NCI-H146 treated with DMSO at 0.1 percent for 48 hours (cell line): ENCODE measurements around the gene FBXL14.
"Not testable (repeated sequence)": the region's sequence is repeated elsewhere in the genome, so short reads cannot be mapped to it uniquely, and the experiment has no call there.

Experiments used
- DNase-seq: peaks from one replicate; lab custom pipeline; 2025; ENCODE audit not compliant: unreplicated experiment; lab: John Stamatoyannopoulos, UW

The FBXL14 gene

GRCh38 chr12:1620092-1620491 is 25.7 kb upstream of the FBXL14 start:
- DNase-seq, result no peak

- DNase-seq, result no peak
Observed at GRCh38 chr12:1619587-1619986, 25.2 kb upstream of the FBXL14 start.

- no peak for DNase-seq
Observed at GRCh38 chr12:1619159-1619558, 24.8 kb upstream of the FBXL14 start.

- DNase-seq, result no peak
Observed at GRCh38 chr12:1618489-1618888, 24.1 kb upstream of the FBXL14 start.

GRCh38 chr12:1616233-1617066 is 22.1 kb upstream of the FBXL14 start:
- DNase-seq, result no peak

- no peak for DNase-seq
Observed at GRCh38 chr12:1614360-1614759, 20.0 kb upstream of the FBXL14 start.

- DNase-seq, result no peak
Observed at GRCh38 chr12:1613860-1614259, 19.5 kb upstream of the FBXL14 start.

GRCh38 chr12:1611803-1612572 is 17.6 kb upstream of the FBXL14 start:
- DNase-seq, result peak; percentile 47

- DNase-seq, result no peak
Observed at GRCh38 chr12:1610072-1610643, 15.8 kb upstream of the FBXL14 start.

GRCh38 chr12:1608713-1609119 is 14.3 kb upstream of the FBXL14 start:
- DNase-seq, result no peak

GRCh38 chr12:1607940-1608712 is 13.7 kb upstream of the FBXL14 start:
- DNase-seq, result no peak

- DNase-seq, result peak; percentile 44
Observed at GRCh38 chr12:1606021-1606622, 11.7 kb upstream of the FBXL14 start.

- DNase-seq, result peak; percentile 71
Observed at GRCh38 chr12:1605129-1606020, 11.0 kb upstream of the FBXL14 start.

GRCh38 chr12:1604464-1604863 is 10.1 kb upstream of the FBXL14 start:
- no peak for DNase-seq

- DNase-seq, result no peak
Observed at GRCh38 chr12:1603269-1603993, 9.1 kb upstream of the FBXL14 start.

- not testable (repeated sequence) for DNase-seq
Observed at GRCh38 chr12:1602706-1603105, 8.3 kb upstream of the FBXL14 start.

GRCh38 chr12:1598757-1599156 is 4.4 kb upstream of the FBXL14 start:
- DNase-seq, result no peak

- DNase-seq, result no peak
Observed at GRCh38 chr12:1595690-1596347, 1.4 kb upstream of the FBXL14 start.
